ENCODE measurements around the gene TFCP2. TPM values are rescaled to one million over a fixed set of nuclear protein-coding genes. Genes with fewer than 3 reads are reported as not detected.
"Not testable (repeated sequence)": the region's sequence is repeated elsewhere in the genome, so short reads cannot be mapped to it uniquely, and the experiment has no call there.

Gene TFCP2
- total RNA-seq: 15.5 TPM

- H3K27ac ChIP-seq: peak within 1 kb of the TSS; percentile 97
- peak in 1 of 2 donors; percentile 97 for DNase-seq (ENCODE audit: extremely low spot score in 2 of 2)
- no peaks in the 10 kb centered on the region for H3K27me3 ChIP-seq
- H3K4me3 ChIP-seq: peak within 1 kb of the TSS; percentile 79 to 91
- H3K4me1 ChIP-seq: peaks cover 21% of the 10 kb centered on the region
- TF ChIP-seq CTCF (IDR thresholded peaks at IDR 0.05): no peak
- TF ChIP-seq POLR2AphosphoS5 (IDR thresholded peaks at IDR 0.05; ENCODE audit: insufficient read depth in 1 of 2, low read depth in 1 of 2): peak; percentile 87 to 95
- peak in 1 of 2 donors; percentile 40 for TF ChIP-seq POLR2A (IDR thresholded peaks at IDR 0.05)
- no peaks in the 10 kb centered on the region for H3K36me3 ChIP-seq
- intact Hi-C loops (cut with DNase I): loop anchor here (2.0 kb wide), 1 partner anchor 44 kb away; no protein-coding TSS in a partner anchor
- H3K9me3 ChIP-seq: no peaks in the 10 kb centered on the region
These were observed at the start of gene TFCP2 for GRCh38 chr12:51172515-51173431. TFCP2 (minus strand) TSS chr12:51173135; CDS start chr12:51172422, 713 bp downstream.

GRCh38 chr12:51222461-51222860, 49.5 kb upstream of the TFCP2 start:
- H3K27ac ChIP-seq: no peak overlapping the region
- H3K4me3 ChIP-seq: no peak overlapping the region
- no peak for TF ChIP-seq POLR2AphosphoS5 (IDR thresholded peaks at IDR 0.05; ENCODE audit: insufficient read depth in 1 of 2, low read depth in 1 of 2)
- no peak for TF ChIP-seq POLR2A (IDR thresholded peaks at IDR 0.05)
- no peak for TF ChIP-seq CTCF (IDR thresholded peaks at IDR 0.05)

GRCh38 chr12:51219857-51220256, 46.9 kb upstream of the TFCP2 start:
- H3K9me3 ChIP-seq; H3K27me3 ChIP-seq; H3K36me3 ChIP-seq; H3K27ac ChIP-seq; DNase-seq (ENCODE audit: extremely low spot score in 2 of 2); intact Hi-C loops (cut with DNase I); H3K4me3 ChIP-seq: not testable (repeated sequence)
- peaks cover 13% of the 10 kb centered on the region for H3K4me1 ChIP-seq

More at GRCh38 chr12:51222461-51222860, 49.5 kb upstream of the TFCP2 start:
- DNase-seq (ENCODE audit: extremely low spot score in 2 of 2): no peak
- H3K9me3 ChIP-seq: no peaks in the 10 kb centered on the region
- H3K36me3 ChIP-seq: no peaks in the 10 kb centered on the region
- H3K27me3 ChIP-seq: no peaks in the 10 kb centered on the region
- peaks cover 13% of the 10 kb centered on the region for H3K4me1 ChIP-seq
- intact Hi-C loops (cut with DNase I): no loop called here

GRCh38 chr12:51219322-51219721, 46.4 kb upstream of the TFCP2 start:
- H3K27me3 ChIP-seq: no peaks in the 10 kb centered on the region
- peak overlapping the region; percentile 96 for H3K27ac ChIP-seq
- H3K4me3 ChIP-seq: peak overlapping the region in 1 of 2 donors; percentile 89
- H3K36me3 ChIP-seq: no peaks in the 10 kb centered on the region
- DNase-seq (ENCODE audit: extremely low spot score in 2 of 2): no peak
- no peaks in the 10 kb centered on the region for H3K9me3 ChIP-seq
- no peak for TF ChIP-seq CTCF (IDR thresholded peaks at IDR 0.05)
- TF ChIP-seq POLR2AphosphoS5 (IDR thresholded peaks at IDR 0.05; ENCODE audit: insufficient read depth in 1 of 2, low read depth in 1 of 2): no peak
- TF ChIP-seq POLR2A (IDR thresholded peaks at IDR 0.05): no peak
- intact Hi-C loops (cut with DNase I): no loop called here
- H3K4me1 ChIP-seq: peaks cover 13% of the 10 kb centered on the region

GRCh38 chr12:51218607-51219161, 45.7 kb upstream of the TFCP2 start:
- no peak for DNase-seq (ENCODE audit: extremely low spot score in 2 of 2)
- Histone ChIP-seq H3K9me3 (no peaks in the 10 kb centered on the region), H3K27ac (peak overlapping the region; percentile 96), H3K4me1 (peaks cover 13% of the 10 kb centered on the region), H3K27me3 (no peaks in the 10 kb centered on the region), H3K4me3 (peak overlapping the region; percentile 76 to 89), H3K36me3 (no peaks in the 10 kb centered on the region)
- no peak for TF ChIP-seq POLR2A (IDR thresholded peaks at IDR 0.05)
- TF ChIP-seq POLR2AphosphoS5 (IDR thresholded peaks at IDR 0.05; ENCODE audit: insufficient read depth in 1 of 2, low read depth in 1 of 2): no peak
- TF ChIP-seq CTCF (IDR thresholded peaks at IDR 0.05): no peak
- intact Hi-C loops (cut with DNase I): no loop called here
